ENCODE data around the gene JPH3. TPM values are rescaled to one million over a fixed set of nuclear protein-coding genes. Genes with fewer than 3 reads are reported as not detected.

Gene JPH3
- total RNA-seq, 1 experiment from 2014 or later, result not detected

DNA sequence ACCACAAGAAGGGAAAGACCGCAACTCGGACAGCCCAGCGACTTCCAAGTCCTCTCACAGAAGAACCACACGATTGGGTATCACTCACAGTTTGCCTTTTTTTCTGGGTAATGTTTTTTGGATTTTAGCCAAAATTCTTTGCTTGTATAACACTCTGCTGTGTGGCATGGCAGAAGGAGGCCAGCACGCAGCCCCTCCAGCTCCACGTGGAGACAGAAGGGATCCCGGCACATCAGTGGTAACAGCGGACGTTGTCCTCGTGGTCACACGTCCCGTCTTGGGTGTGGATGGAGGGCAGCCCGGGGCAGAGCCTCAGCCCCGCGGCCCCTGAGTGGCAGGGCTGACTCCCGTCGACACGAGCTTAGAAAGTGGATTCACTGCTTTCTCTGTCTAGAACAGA lies 94.4 kb downstream of the JPH3 start:
- DNase-seq (ENCODE audit: low spot score), result no peak

DNA sequence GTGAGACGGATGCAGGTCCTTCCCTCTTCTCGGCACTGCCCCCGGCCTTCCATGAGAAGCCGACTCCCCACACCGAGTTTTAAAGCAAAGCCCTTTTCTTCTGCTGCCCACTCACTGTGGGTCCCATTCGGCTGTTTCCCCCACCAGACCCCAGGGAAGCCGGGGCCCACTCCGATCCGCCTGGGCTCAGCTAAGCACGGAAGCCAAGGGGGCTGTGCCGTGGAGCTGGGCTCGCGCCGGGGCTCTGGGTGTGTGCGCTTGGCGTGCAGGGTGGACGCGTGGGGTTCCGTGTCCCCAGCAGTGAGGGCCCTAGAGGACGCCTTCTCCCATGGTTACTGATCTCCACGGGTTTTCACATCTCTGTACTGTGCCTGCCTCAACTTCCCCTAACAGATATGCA lies 94.9 kb downstream of the JPH3 start:
- no peak for DNase-seq (ENCODE audit: low spot score)

DNA sequence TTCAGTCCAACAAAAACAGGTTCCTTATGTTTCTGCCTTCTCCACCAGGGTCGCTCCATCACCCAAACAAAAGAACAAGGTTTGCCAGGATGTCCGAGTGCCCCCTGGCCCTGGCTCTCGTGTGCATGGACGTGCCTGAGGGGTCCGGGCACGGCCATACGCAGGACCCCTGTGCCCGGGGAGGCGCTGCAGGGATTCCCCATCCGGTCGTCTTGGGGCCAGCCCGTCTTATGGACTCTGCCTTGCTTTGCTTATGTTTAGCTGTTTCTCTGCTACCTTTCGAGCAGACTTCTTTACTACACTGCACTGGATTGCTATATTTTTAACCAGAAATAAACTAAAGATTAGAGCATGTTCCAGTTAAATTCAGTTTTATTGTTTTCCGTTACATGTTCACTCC lies 95.5 kb downstream of the JPH3 start:
- DNase-seq (ENCODE audit: low spot score), result no peak

GRCh38 chr16:87698241-87698640 lies 95.9 kb downstream of the JPH3 start:
- no peak for DNase-seq (ENCODE audit: low spot score)

GRCh38 chr16:87698676-87699199 lies 96.4 kb downstream of the JPH3 start:
- no peak for DNase-seq (ENCODE audit: low spot score)

GRCh38 chr16:87700406-87701077 lies 98.2 kb downstream of the JPH3 start:
- DNase-seq (ENCODE audit: low spot score), result no peak

GRCh38 chr16:87701078-87701460 lies 98.8 kb downstream of the JPH3 start:
- DNase-seq (ENCODE audit: low spot score), result no peak

GRCh38 chr16:87701505-87701921 lies 99.2 kb downstream of the JPH3 start:
- DNase-seq (ENCODE audit: low spot score), result no peak

GRCh38 chr16:87702325-87702811 lies 100.1 kb downstream of the JPH3 start:
- DNase-seq (ENCODE audit: low spot score), result no peak

DNA sequence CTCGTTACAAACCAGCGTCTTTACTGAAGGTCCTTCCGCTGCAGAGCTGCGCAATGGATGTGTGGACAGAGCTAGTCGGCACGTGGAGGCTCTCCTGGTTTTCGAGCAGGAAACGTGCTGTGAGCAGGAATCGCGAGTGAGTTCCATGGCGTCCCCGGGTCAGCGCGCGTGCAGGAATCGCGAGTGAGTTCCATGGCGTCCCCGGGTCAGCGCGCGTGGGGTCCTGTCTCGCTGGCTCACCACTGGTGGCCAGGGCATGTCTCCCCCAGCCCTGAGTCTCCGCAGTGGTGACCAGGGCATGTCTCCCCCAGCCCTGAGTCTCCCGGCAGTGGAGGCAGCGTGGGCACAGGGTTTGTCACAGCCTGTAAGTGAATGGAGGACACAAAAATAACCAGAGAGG lies 100.8 kb downstream of the JPH3 start:
- DNase-seq (ENCODE audit: low spot score), result no peak

- DNase-seq (ENCODE audit: low spot score), result no peak
Measured at GRCh38 chr16:87703835-87704375, 101.6 kb downstream of the JPH3 start.

DNA sequence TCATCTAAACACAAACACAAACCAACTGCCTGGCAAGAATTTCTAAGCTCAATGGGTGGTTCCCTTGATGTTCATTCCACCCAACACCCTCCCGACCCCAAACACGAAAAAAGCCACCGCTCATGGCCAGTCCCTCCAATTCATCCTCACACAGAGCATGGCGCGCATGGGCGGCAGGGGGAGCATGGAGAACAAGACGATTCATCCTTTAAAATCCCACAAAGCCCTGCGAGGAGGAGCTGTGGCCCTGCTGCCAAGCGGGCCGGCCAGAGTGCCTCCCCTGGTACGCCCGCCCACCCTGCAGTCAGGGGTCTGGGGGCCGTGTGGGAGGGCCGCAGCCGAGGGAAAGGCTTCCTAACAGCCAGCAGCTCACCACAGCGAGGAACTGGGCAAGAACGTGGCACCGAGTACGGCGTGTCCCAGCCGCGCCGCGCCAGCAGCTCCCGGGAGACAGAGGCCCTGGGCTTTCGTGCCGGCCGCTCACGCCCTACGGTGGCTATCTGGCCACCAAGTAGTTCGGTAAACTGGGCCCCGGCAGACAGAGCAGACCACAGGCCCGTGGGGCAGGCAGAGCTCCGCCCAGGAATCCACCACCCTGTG lies 102.5 kb downstream of the JPH3 start:
- no peak for DNase-seq (ENCODE audit: low spot score)

DNA sequence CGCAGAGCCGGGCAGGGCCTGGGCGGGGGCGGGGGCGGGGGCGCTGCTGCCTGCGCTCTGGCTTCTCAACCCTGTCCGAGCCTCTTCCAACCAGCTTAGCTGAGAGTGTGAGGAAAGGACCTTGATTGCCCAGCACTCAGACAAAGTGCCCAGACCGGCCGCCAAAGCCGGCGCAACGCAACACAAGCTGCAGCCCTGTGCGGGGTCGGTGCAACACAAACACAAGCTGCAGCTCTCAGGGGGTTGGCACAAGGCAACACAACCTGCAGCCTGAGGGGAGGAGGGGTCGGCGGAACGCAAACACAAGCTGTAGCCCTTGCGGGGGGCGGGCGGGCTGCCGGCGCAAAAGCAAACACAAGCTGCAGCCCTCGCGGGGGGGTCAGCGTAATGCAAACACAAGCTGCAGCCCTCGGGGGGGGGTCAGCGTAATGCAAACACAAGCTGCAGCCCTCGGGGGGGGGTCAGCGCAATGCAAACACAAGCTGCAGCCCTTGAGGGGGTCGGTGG lies 103.5 kb downstream of the JPH3 start:
- DNase-seq (ENCODE audit: low spot score), result no peak

- no peak for DNase-seq (ENCODE audit: low spot score)
Measured at GRCh38 chr16:87706278-87707000, 104.1 kb downstream of the JPH3 start.

DNA sequence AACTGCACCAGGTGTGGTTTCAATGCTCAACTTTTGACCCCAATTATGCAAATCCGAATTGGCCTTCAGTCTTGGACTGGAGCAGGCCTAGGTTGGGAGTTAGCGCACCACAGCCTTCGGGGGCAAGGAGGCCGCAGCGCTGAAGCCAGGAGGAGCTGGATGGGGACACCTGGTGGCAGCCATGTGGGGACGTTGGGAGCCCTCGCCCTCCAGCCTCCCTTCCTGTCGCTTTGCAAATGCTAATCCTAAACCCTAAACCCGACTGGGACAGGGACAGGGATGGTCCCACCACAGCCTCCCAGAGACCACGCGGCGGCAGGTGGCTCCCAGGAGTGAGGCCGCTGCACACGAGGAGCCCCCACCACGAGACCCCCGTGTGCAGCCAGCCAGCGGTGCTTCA lies 104.8 kb downstream of the JPH3 start:
- no peak for DNase-seq (ENCODE audit: low spot score)

GRCh38 chr16:87707714-87708580 lies 105.6 kb downstream of the JPH3 start:
- no peak for DNase-seq (ENCODE audit: low spot score)

- DNase-seq (ENCODE audit: low spot score), result no peak
Measured at GRCh38 chr16:87708881-87709638, 106.8 kb downstream of the JPH3 start.

DNA sequence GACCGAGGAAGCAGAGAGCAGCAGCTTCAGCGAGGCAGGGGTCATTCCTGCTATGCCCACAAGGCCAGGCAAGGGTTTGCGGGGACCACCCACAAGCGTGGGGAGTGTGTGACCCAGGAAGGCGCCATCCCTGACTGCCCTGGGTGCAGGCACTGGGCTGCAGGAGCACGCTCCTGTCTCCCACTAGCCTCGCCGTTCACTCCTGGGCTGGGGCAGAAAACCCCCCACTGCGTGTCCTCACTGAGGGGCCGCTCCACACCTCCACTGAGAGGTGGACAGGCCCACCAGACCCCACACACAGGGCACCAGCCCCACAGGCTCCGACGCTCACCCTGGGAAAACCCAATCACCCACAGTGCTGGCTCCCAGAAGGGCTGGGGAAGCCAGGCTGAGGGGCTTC lies 107.4 kb downstream of the JPH3 start:
- DNase-seq (ENCODE audit: low spot score), result no peak

GRCh38 chr16:87710887-87711286 lies 108.6 kb downstream of the JPH3 start:
- no peak for DNase-seq (ENCODE audit: low spot score)

GRCh38 chr16:87712184-87712762 lies 110.0 kb downstream of the JPH3 start:
- DNase-seq (ENCODE audit: low spot score), result no peak
